Aorta (tissue), 5 donors: ENCODE data around the gene SV2B. TPM values are rescaled to one million over a fixed set of nuclear protein-coding genes. Genes with fewer than 3 reads are reported as not detected.

Experiments used
- ATAC-seq: fragments of 200-7000 bp; cut with Tn5 transposase; one replicate; pipeline ENCODE4 v1.9.1; 2022; ENCODE audit warnings: moderate library complexity; ENCODE audit not compliant: low FRiP score
- DNase-seq, 2 donors: peaks; one replicate each; pipeline ENCODE4 v3.0.0-alpha.2; 2020
- H3K27ac ChIP-seq, 2 donors: one replicate each; pipeline ENCODE4 v1.5.1; 2013; ENCODE audit warnings: low read length in 2 of 2, mild to moderate bottlenecking in 2 of 2, moderate library complexity in 2 of 2, control low read depth in 1 of 2, inconsistent platforms in 1 of 2, low read depth in 1 of 2
- H3K27me3 ChIP-seq, 2 donors: one replicate each; pipeline ENCODE4 v1.6.1; 2013; ENCODE audit warnings: control low read depth in 1 of 2, low read length in 1 of 2, mild to moderate bottlenecking in 1 of 2, moderate library complexity in 1 of 2; ENCODE audit not compliant: insufficient read depth in 2 of 2, control insufficient read depth in 1 of 2
- H3K36me3 ChIP-seq, 2 donors: one replicate each; pipeline ENCODE4 v1.6.1; 2013; ENCODE audit warnings: control low read depth in 1 of 2, low read length in 1 of 2, mild to moderate bottlenecking in 1 of 2; ENCODE audit not compliant: insufficient read depth in 2 of 2, control insufficient read depth in 1 of 2
- H3K4me1 ChIP-seq, 2 donors: one replicate each; pipeline ENCODE4 v1.6.1; 2013; ENCODE audit warnings: low read length in 2 of 2, control low read depth in 1 of 2, mild to moderate bottlenecking in 1 of 2, moderate library complexity in 1 of 2; ENCODE audit not compliant: insufficient read depth in 2 of 2, control insufficient read depth in 1 of 2
- H3K4me3 ChIP-seq, 2 donors: one replicate each; pipeline ENCODE4 v1.5.1; 2013; ENCODE audit warnings: low read length in 2 of 2, control low read depth in 1 of 2, mild to moderate bottlenecking in 1 of 2
- H3K9me3 ChIP-seq: one replicate; pipeline ENCODE4 v1.6.1; 2013; ENCODE audit warnings: mild to moderate bottlenecking, low read length; ENCODE audit not compliant: control insufficient read depth
- WGBS, 2 donors: extraction: QIAGEN DNeasy Blood & Tissue Kit; methylation state at CpG; one replicate each; pipeline ENCODE4 v1.1.7; 2013; 5-methylcytosine and 5-hydroxymethylcytosine counted together
- intact Hi-C, 2 donors: fragments of 100-400 bp; cut with DNase I; formaldehyde crosslinking; loops; one replicate each; pipeline versions ENCODE4 v1.14.2 to v1.15.0; 2022
- polyA plus RNA-seq, 2 donors: library from polyadenylated mRNA; stranded (reverse); fragments of 200-250 nt; gene quantifications; one replicate each; pipeline ENCODE4 v1.2.3, GENCODE V29; 2013
- total RNA-seq, 2 donors: library from RNA; stranded (reverse); fragmentation: NEBNext Ultra II Directional; extraction: Animal tissue kit (Norgen Biotek cat#: 25700); gene quantifications; one replicate each; pipeline ENCODE4 v1.2.1, GENCODE V29; 2021
- donor health status: healthy with polysubstance abuse.
- donor health status: Bipolar disorder and iron deficiency.
- donor health status: DM: no; HTN: no; CAD: no.
- donor health status: DM: no; HTN: no; CAD: no.
- donor health status: DM: yes; HTN: yes; CAD: no.

Gene SV2B
- total and polyA plus RNA-seq, 4 donors = 2.5 to 6.4 TPM; not detected in 2

- Histone ChIP-seq H3K9me3 (peaks cover 2% of the 10 kb centered on the region), H3K27ac (no peak overlapping the region), H3K36me3 (no peaks in the 10 kb centered on the region), H3K4me3 (no peak overlapping the region), H3K27me3 (peaks cover 0 to 3% of the 10 kb centered on the region in 2 donors), H3K4me1 (no peaks in the 10 kb centered on the region)
- 89 to 93% methylated on average over 6 of the region's 6 CpGs for WGBS, 2 donors
- intact Hi-C loops = no loop called here
- ATAC-seq (no peak), DNase-seq (no peak)
Observed at GRCh38 chr15:91098451-91098850, 1.6 kb upstream of the SV2B start.

- intact Hi-C loops = no loop called here
- DNase-seq (no peak), ATAC-seq (no peak)
- H3K4me1 ChIP-seq = no peaks in the 10 kb centered on the region
- H3K27ac ChIP-seq = no peak overlapping the region
- no peak overlapping the region for H3K4me3 ChIP-seq
- WGBS, 2 donors = 0 to 1% methylated on average over 22 of the region's 22 CpGs
- H3K27me3 ChIP-seq = peaks cover 0 to 5% of the 10 kb centered on the region in 2 donors
- H3K36me3 ChIP-seq = no peaks in the 10 kb centered on the region
- H3K9me3 ChIP-seq = peaks cover 2% of the 10 kb centered on the region
Observed at GRCh38 chr15:91099616-91099994, 452 bp upstream of the SV2B start.

- 13% methylated on average over 18 of the region's 18 CpGs for WGBS, 2 donors
- peaks cover 0 to 5% of the 10 kb centered on the region in 2 donors for H3K27me3 ChIP-seq
- peak overlapping the region in 1 of 2 donors; percentile 5 for H3K4me3 ChIP-seq
- peaks cover 2% of the 10 kb centered on the region for H3K9me3 ChIP-seq
- DNase-seq (no peak), ATAC-seq (no peak)
- H3K27ac ChIP-seq = no peak overlapping the region
- intact Hi-C loops = no loop called here
- no peaks in the 10 kb centered on the region for H3K36me3 ChIP-seq
- no peaks in the 10 kb centered on the region for H3K4me1 ChIP-seq
Observed at GRCh38 chr15:91100814-91101607, 954 bp downstream of the SV2B start.

GRCh38 chr15:91101608-91101920, 1.5 kb downstream of the SV2B start:
- no peak for ATAC-seq
- Histone ChIP-seq H3K27ac (no peak overlapping the region), H3K36me3 (no peaks in the 10 kb centered on the region), H3K27me3 (peaks cover 0 to 5% of the 10 kb centered on the region in 2 donors), H3K4me1 (no peaks in the 10 kb centered on the region), H3K9me3 (peaks cover 2% of the 10 kb centered on the region), H3K4me3 (no peak overlapping the region)
- no peak for DNase-seq
- 67 to 73% methylated on average over 5 of the region's 5 CpGs for WGBS, 2 donors
- intact Hi-C loops = no loop called here

GRCh38 chr15:91102546-91103330, 2.7 kb downstream of the SV2B start:
- Histone ChIP-seq H3K36me3 (no peaks in the 10 kb centered on the region), H3K27me3 (peaks cover 0 to 5% of the 10 kb centered on the region in 2 donors), H3K9me3 (peaks cover 2% of the 10 kb centered on the region), H3K27ac (no peak overlapping the region), H3K4me3 (no peak overlapping the region), H3K4me1 (no peaks in the 10 kb centered on the region)
- intact Hi-C loops = no loop called here
- WGBS, 2 donors = 47 to 50% methylated on average over 6 of the region's 6 CpGs
- DNase-seq = no peak
- ATAC-seq = no peak

GRCh38 chr15:91104111-91104510, 4.1 kb downstream of the SV2B start:
- H3K4me1 ChIP-seq = no peaks in the 10 kb centered on the region
- intact Hi-C loops = no loop called here
- DNase-seq = peak in 1 of 2 donors; percentile 55
- H3K9me3 ChIP-seq = peaks cover 1% of the 10 kb centered on the region
- H3K27me3 ChIP-seq = peaks cover 0 to 2% of the 10 kb centered on the region in 2 donors
- no peak overlapping the region for H3K27ac ChIP-seq
- 77 to 89% methylated on average over 1 of the region's 1 CpG for WGBS, 2 donors
- H3K4me3 ChIP-seq = no peak overlapping the region
- no peaks in the 10 kb centered on the region for H3K36me3 ChIP-seq
- no peak for ATAC-seq

GRCh38 chr15:91108421-91108820, 8.4 kb downstream of the SV2B start:
- Histone ChIP-seq H3K4me1 (no peaks in the 10 kb centered on the region), H3K27ac (no peak overlapping the region), H3K9me3 (no peaks in the 10 kb centered on the region), H3K27me3 (peaks cover 0 to 2% of the 10 kb centered on the region in 2 donors), H3K36me3 (no peaks in the 10 kb centered on the region), H3K4me3 (no peak overlapping the region)
- ATAC-seq = no peak
- intact Hi-C loops = no loop called here
- WGBS, 2 donors = 82 to 83% methylated on average over 4 of the region's 4 CpGs
- no peak for DNase-seq

- WGBS, 2 donors = 82% methylated on average over 6 of the region's 6 CpGs
Observed at GRCh38 chr15:91109885-91110284, 9.8 kb downstream of the SV2B start.

GRCh38 chr15:91110407-91110806, 10.3 kb downstream of the SV2B start:
- WGBS, 2 donors = 69 to 73% methylated on average over 11 of the region's 11 CpGs
- H3K9me3 ChIP-seq = no peaks in the 10 kb centered on the region
- no peak overlapping the region for H3K27ac ChIP-seq
- ATAC-seq (no peak), DNase-seq (no peak)
- no peak overlapping the region for H3K4me3 ChIP-seq
- intact Hi-C loops = no loop called here
- no peaks in the 10 kb centered on the region for H3K27me3 ChIP-seq
- H3K36me3 ChIP-seq = no peaks in the 10 kb centered on the region
- H3K4me1 ChIP-seq = no peaks in the 10 kb centered on the region

More at GRCh38 chr15:91109885-91110284, 9.8 kb downstream of the SV2B start:
- no peaks in the 10 kb centered on the region for H3K9me3 ChIP-seq
- no peaks in the 10 kb centered on the region for H3K4me1 ChIP-seq
- no peak for ATAC-seq
- intact Hi-C loops = no loop called here
- DNase-seq = no peak
- no peak overlapping the region for H3K27ac ChIP-seq
- H3K27me3 ChIP-seq = no peaks in the 10 kb centered on the region
- H3K4me3 ChIP-seq = no peak overlapping the region
- no peaks in the 10 kb centered on the region for H3K36me3 ChIP-seq
